Esophagus mucosa (tissue), 1 donor: ENCODE results near the gene CDSN. TPM values are rescaled to one million over a fixed set of nuclear protein-coding genes. Genes with fewer than 3 reads are reported as not detected.
A peak's percentile ranks its signal among the peaks of the same experiment; 100 is the strongest.
"Not testable (repeated sequence)": the region's sequence is repeated elsewhere in the genome, so short reads cannot be mapped to it uniquely, and the experiment has no call there.

Experiments
- ATAC-seq: fragments of 200-7000 bp; cut with Tn5 transposase; one replicate; pipeline ENCODE4 v1.9.1; 2020
- total RNA-seq: library from RNA; stranded (reverse); gene quantifications from one replicate; pipeline ENCODE4 v1.2.4, GENCODE V29; 2023
- donor health status: DM: yes; HTN: yes; CAD: no.

Gene CDSN
- total RNA-seq, 1 donor from 2014 or later, result 0.08 TPM

GRCh38 chr6:31081872-31082271 is 38.4 kb downstream of the CDSN start:
- ATAC-seq, result no peak

GRCh38 chr6:31079656-31080261 is 40.5 kb downstream of the CDSN start:
- ATAC-seq, result peak; percentile 68

GRCh38 chr6:31076611-31077010 is 43.6 kb downstream of the CDSN start:
- ATAC-seq, result no peak

GRCh38 chr6:31075528-31075927 is 44.7 kb downstream of the CDSN start:
- no peak for ATAC-seq

GRCh38 chr6:31074401-31074800 is 45.8 kb downstream of the CDSN start:
- no peak for ATAC-seq

GRCh38 chr6:31070711-31071197 is 49.5 kb downstream of the CDSN start:
- peak; percentile 93 for ATAC-seq

GRCh38 chr6:31068669-31069340 is 51.4 kb downstream of the CDSN start:
- ATAC-seq, result peak; percentile 76

GRCh38 chr6:31067891-31068668 is 52.2 kb downstream of the CDSN start:
- not testable (repeated sequence) for ATAC-seq

GRCh38 chr6:31067028-31067427 is 53.2 kb downstream of the CDSN start:
- not testable (repeated sequence) for ATAC-seq

GRCh38 chr6:31065556-31065955 is 54.7 kb downstream of the CDSN start:
- ATAC-seq, result no peak

Other genes with a start within 250 kb of the CDSN start
- 220 TPM for gene DDR1, start 235.9 kb downstream of the CDSN start, total RNA-seq
- 23.9 TPM for gene GTF2H4, start 212.2 kb downstream of the CDSN start, total RNA-seq
- 26.3 TPM for gene VARS2, start 206.2 kb downstream of the CDSN start, total RNA-seq
- 9.0 TPM for gene SFTA2, start 188.3 kb downstream of the CDSN start, total RNA-seq
- 1.00 TPM for gene MUCL3, start 179.5 kb downstream of the CDSN start, total RNA-seq
- gene MUC21, start 136.7 kb downstream of the CDSN start, total RNA-seq, result 721 TPM
- gene MUC22, start 110.0 kb downstream of the CDSN start, total RNA-seq, result 0.88 TPM
- not detected for gene C6orf15, start 7.9 kb downstream of the CDSN start, total RNA-seq
- gene PSORS1C1, start 5.6 kb downstream of the CDSN start, total RNA-seq, result 0.20 TPM
- gene PSORS1C2, start 18.6 kb upstream of the CDSN start, total RNA-seq, result 0.40 TPM
- 11.1 TPM for gene CCHCR1, start 37.4 kb upstream of the CDSN start, total RNA-seq
- 14.8 TPM for gene TCF19, start 38.1 kb upstream of the CDSN start, total RNA-seq
- 0.40 TPM for gene POU5F1, start 50.2 kb upstream of the CDSN start, total RNA-seq
- 202 TPM for gene HLA-C, start 151.6 kb upstream of the CDSN start, total RNA-seq
- 105 TPM for gene HLA-B, start 236.7 kb upstream of the CDSN start, total RNA-seq